ENCODE measurements around the gene PRKN.

The PRKN gene

DNA sequence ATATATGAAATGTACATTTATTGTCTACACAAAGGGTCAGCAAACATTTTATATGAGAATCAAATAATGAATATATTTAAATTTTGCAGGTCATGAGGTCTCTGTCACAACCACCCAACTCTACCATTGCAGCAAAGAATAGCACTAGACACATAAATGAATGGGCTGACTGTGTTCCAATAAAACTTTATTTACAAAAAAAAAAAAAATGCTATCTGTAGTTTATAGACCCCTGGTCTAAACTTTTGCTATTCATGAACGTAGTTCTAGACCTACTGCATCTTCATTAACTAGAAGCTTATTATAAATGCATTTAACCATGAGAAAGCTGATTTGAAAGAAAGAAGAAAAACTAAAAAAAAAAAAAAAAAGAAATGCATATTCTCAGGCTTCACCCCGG is 842.8 kb downstream of the PRKN start:
- Histone ChIP-seq H4K20me1 (ENCODE audit: insufficient read depth, low read length) (no peaks in the 10 kb centered on the region), H3K4me2 (ENCODE audit: low read length) (no peak overlapping the region), H3K36me3 (ENCODE audit: insufficient read depth, low read length) (no peaks in the 10 kb centered on the region), H3K4me3 (ENCODE audit: low read depth, low read length, poor library complexity, severe bottlenecking) (no peak overlapping the region), H3F3A (ENCODE audit: insufficient read depth, low read length) (no peaks in the 10 kb centered on the region), H3K79me2 (ENCODE audit: insufficient read depth, low read length) (no peaks in the 10 kb centered on the region), H3K27ac (ENCODE audit: low read depth, low read length, poor library complexity, severe bottlenecking) (no peak overlapping the region), H3K27me3 (ENCODE audit: insufficient read depth, low read length) (no peaks in the 10 kb centered on the region), H3K4me1 (ENCODE audit: insufficient read depth, low read length, severe bottlenecking) (no peaks in the 10 kb centered on the region), H2AFZ (ENCODE audit: low read length) (no peak overlapping the region), H3K9me3 (ENCODE audit: low read length) (no peaks in the 10 kb centered on the region), H3K9ac (ENCODE audit: low read length) (no peak overlapping the region), H3K9me2 (ENCODE audit: low read depth, low read length) (no peaks in the 10 kb centered on the region)
- no peak for TF ChIP-seq EZH2 (IDR thresholded peaks at IDR 0.05; ENCODE audit: borderline replicate concordance, low read length)
- TF ChIP-seq, protein P1, sequence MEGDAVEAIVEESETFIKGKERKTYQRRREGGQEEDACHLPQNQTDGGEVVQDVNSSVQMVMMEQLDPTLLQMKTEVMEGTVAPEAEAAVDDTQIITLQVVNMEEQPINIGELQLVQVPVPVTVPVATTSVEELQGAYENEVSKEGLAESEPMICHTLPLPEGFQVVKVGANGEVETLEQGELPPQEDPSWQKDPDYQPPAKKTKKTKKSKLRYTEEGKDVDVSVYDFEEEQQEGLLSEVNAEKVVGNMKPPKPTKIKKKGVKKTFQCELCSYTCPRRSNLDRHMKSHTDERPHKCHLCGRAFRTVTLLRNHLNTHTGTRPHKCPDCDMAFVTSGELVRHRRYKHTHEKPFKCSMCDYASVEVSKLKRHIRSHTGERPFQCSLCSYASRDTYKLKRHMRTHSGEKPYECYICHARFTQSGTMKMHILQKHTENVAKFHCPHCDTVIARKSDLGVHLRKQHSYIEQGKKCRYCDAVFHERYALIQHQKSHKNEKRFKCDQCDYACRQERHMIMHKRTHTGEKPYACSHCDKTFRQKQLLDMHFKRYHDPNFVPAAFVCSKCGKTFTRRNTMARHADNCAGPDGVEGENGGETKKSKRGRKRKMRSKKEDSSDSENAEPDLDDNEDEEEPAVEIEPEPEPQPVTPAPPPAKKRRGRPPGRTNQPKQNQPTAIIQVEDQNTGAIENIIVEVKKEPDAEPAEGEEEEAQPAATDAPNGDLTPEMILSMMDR (IDR thresholded peaks at IDR 0.05; ENCODE audit: low read length): no peak

- TF ChIP-seq, protein P1 (IDR thresholded peaks at IDR 0.05; ENCODE audit: low read length): no peak
- no peak for TF ChIP-seq EZH2 (IDR thresholded peaks at IDR 0.05; ENCODE audit: borderline replicate concordance, low read length)
- Histone ChIP-seq H2AFZ (ENCODE audit: low read length) (no peak overlapping the region), H3K4me2 (ENCODE audit: low read length) (no peak overlapping the region), H4K20me1 (ENCODE audit: insufficient read depth, low read length) (no peaks in the 10 kb centered on the region), H3K27ac (ENCODE audit: low read depth, low read length, poor library complexity, severe bottlenecking) (no peak overlapping the region), H3K36me3 (ENCODE audit: insufficient read depth, low read length) (no peaks in the 10 kb centered on the region), H3K79me2 (ENCODE audit: insufficient read depth, low read length) (no peaks in the 10 kb centered on the region), H3K4me1 (ENCODE audit: insufficient read depth, low read length, severe bottlenecking) (no peaks in the 10 kb centered on the region), H3K9me3 (ENCODE audit: low read length) (no peaks in the 10 kb centered on the region), H3F3A (ENCODE audit: insufficient read depth, low read length) (no peaks in the 10 kb centered on the region), H3K27me3 (ENCODE audit: insufficient read depth, low read length) (no peaks in the 10 kb centered on the region), H3K4me3 (ENCODE audit: low read depth, low read length, poor library complexity, severe bottlenecking) (no peak overlapping the region), H3K9me2 (ENCODE audit: low read depth, low read length) (no peaks in the 10 kb centered on the region), H3K9ac (ENCODE audit: low read length) (no peak overlapping the region)
Measured at GRCh38 chr6:161882196-161882765, 845.3 kb downstream of the PRKN start.

DNA sequence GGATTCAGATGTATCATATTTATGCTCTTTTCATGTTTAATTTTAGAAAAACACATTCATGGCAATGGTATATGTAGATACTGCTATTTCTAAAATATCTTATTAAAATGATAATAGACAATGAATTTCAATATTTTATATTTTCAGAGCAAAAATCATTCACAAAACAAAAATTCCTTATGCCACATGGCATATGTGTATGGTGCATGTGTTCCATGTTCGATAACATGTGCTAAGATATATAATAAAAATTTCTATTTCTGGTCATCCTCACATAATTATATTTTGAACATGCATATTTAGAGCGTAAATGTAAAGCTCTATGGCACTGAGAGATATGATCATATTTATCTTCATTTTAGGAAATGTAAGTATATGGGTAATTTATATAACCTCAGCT is 847.5 kb downstream of the PRKN start:
- Histone ChIP-seq H3K36me3 (ENCODE audit: insufficient read depth, low read length) (no peaks in the 10 kb centered on the region), H3K9me2 (ENCODE audit: low read depth, low read length) (no peaks in the 10 kb centered on the region), H3K27ac (ENCODE audit: low read depth, low read length, poor library complexity, severe bottlenecking) (no peak overlapping the region), H3K9ac (ENCODE audit: low read length) (no peak overlapping the region), H2AFZ (ENCODE audit: low read length) (no peak overlapping the region), H3K4me2 (ENCODE audit: low read length) (no peak overlapping the region), H3K4me3 (ENCODE audit: low read depth, low read length, poor library complexity, severe bottlenecking) (no peak overlapping the region), H3K9me3 (ENCODE audit: low read length) (no peaks in the 10 kb centered on the region), H3K79me2 (ENCODE audit: insufficient read depth, low read length) (no peaks in the 10 kb centered on the region), H3F3A (ENCODE audit: insufficient read depth, low read length) (no peaks in the 10 kb centered on the region), H3K27me3 (ENCODE audit: insufficient read depth, low read length) (no peaks in the 10 kb centered on the region), H4K20me1 (ENCODE audit: insufficient read depth, low read length) (no peaks in the 10 kb centered on the region), H3K4me1 (ENCODE audit: insufficient read depth, low read length, severe bottlenecking) (no peaks in the 10 kb centered on the region)
- no peak for TF ChIP-seq EZH2 (IDR thresholded peaks at IDR 0.05; ENCODE audit: borderline replicate concordance, low read length)
- TF ChIP-seq, protein P1 (IDR thresholded peaks at IDR 0.05; ENCODE audit: low read length): no peak

Measured in OCI-LY1 (cell line).